IMR-90 (cell line): Measurements from ENCODE around the gene CUL3. TPM values are rescaled to one million over a fixed set of nuclear protein-coding genes. Genes with fewer than 3 reads are reported as not detected.

Experiments
- ATAC-seq: fragments of 200-7000 bp; cut with Tn5 transposase; 2 replicates; pipeline ENCODE4 v1.9.1; 2020; ENCODE audit warnings: low read depth, mild to moderate bottlenecking, moderate library complexity
- BruUV-seq: library from RNA; stranded (reverse); fragments of 400-500 nt; replicated peaks from 2 replicates; lab custom pipeline; 2021; lab: Mats Ljungman, UMichigan
- CTCF ChIA-PET: fragments of 300-600 bp; formaldehyde crosslinking; extraction: SDS; loops from one replicate; lab custom pipeline; 2021; ENCODE audit warnings: antibody characterized with exemption; lab: Yijun Ruan, JAX
- POLR2A ChIA-PET: fragments of 300-600 bp; sonication (Branson Sonifier 250); formaldehyde crosslinking; loops from one replicate; lab custom pipeline; 2022; ENCODE audit warnings: antibody characterized with exemption; ENCODE audit not compliant: unreplicated experiment; lab: Charles Lee
- DNase-seq: peaks from one replicate; pipeline ENCODE4 v3.0.0; 2013
- H2AFZ ChIP-seq: replicated peaks from 2 replicates; pipeline ENCODE3; 2013; ENCODE audit warnings: low read length, mild to moderate bottlenecking; ENCODE audit not compliant: poor library complexity
- H2AK5ac ChIP-seq: 2 replicates; pipeline ENCODE4 v1.6.1; 2013; ENCODE audit warnings: low read depth, low read length, inconsistent platforms
- H2AK9ac ChIP-seq: replicated peaks from 2 replicates; pipeline ENCODE3; 2013; ENCODE audit warnings: mild to moderate bottlenecking, low read depth, low read length, moderate library complexity; ENCODE audit not compliant: poor library complexity
- H2BK120ac ChIP-seq: 2 replicates; pipeline ENCODE4 v1.6.1; 2013; ENCODE audit warnings: low read depth, low read length, inconsistent platforms
- H2BK15ac ChIP-seq: 3 replicates; pipeline ENCODE4 v1.6.1; 2013; ENCODE audit warnings: low read depth, low read length, inconsistent platforms
- H2BK20ac ChIP-seq: 2 replicates; pipeline ENCODE4 v1.6.1; 2013; ENCODE audit warnings: low read depth, mild to moderate bottlenecking, inconsistent platforms, low read length, moderate library complexity
- H2BK5ac ChIP-seq: 2 replicates; pipeline ENCODE4 v1.6.1; 2013; ENCODE audit warnings: mild to moderate bottlenecking, low read depth, low read length, inconsistent platforms; ENCODE audit not compliant: poor library complexity, severe bottlenecking
- H3K14ac ChIP-seq: replicated peaks from 2 replicates; pipeline ENCODE4 v1.6.1; 2013; ENCODE audit warnings: low read depth, low read length, inconsistent platforms
- H3K18ac ChIP-seq: 2 replicates; pipeline ENCODE4 v1.6.1; 2013; ENCODE audit warnings: low read depth, low read length, control low read depth
- H3K23ac ChIP-seq: 2 replicates; pipeline ENCODE4 v1.6.1; 2013; ENCODE audit warnings: low read depth, low read length, inconsistent platforms
- H3K27ac ChIP-seq: 2 replicates; pipeline ENCODE4 v1.5.1; 2013; ENCODE audit warnings: mild to moderate bottlenecking, control low read depth, low read length; ENCODE audit not compliant: insufficient read depth
- H3K27me3 ChIP-seq: 2 replicates; pipeline ENCODE4 v1.6.1; 2013; ENCODE audit warnings: low read length; ENCODE audit not compliant: control insufficient read depth, insufficient read depth
- H3K36me3 ChIP-seq: 2 replicates; pipeline ENCODE4 v1.6.1; 2013; ENCODE audit warnings: low read length, mixed read lengths; ENCODE audit not compliant: control insufficient read depth, insufficient read depth
- H3K4ac ChIP-seq: 2 replicates; pipeline ENCODE4 v1.6.1; 2013; ENCODE audit warnings: low read depth, low read length, inconsistent platforms
- H3K4me1 ChIP-seq: 2 replicates; pipeline ENCODE4 v1.6.1; 2013; ENCODE audit warnings: low read length, mixed read lengths; ENCODE audit not compliant: control insufficient read depth, insufficient read depth
- H3K4me2 ChIP-seq: 2 replicates; pipeline ENCODE4 v1.6.1; 2013; ENCODE audit warnings: low read depth, mild to moderate bottlenecking, control low read depth, low read length, moderate library complexity
- H3K4me3 ChIP-seq: 2 replicates; pipeline ENCODE4 v1.5.1; 2013; ENCODE audit warnings: low read depth, mild to moderate bottlenecking, control low read depth, low read length, moderate library complexity; ENCODE audit not compliant: insufficient read depth
- H3K56ac ChIP-seq: 2 replicates; pipeline ENCODE4 v1.6.1; 2013; ENCODE audit warnings: low read length, inconsistent platforms; ENCODE audit not compliant: insufficient read depth; ENCODE audit errors: extremely low read depth
- H3K79me1 ChIP-seq, 2 experiments: 2 replicates each; pipeline ENCODE4 v1.6.1; 2013; ENCODE audit warnings: low read length in 2 of 2, inconsistent platforms in 1 of 2, low read depth in 1 of 2
- H3K9ac ChIP-seq: 2 replicates; pipeline ENCODE4 v1.6.1; 2013; ENCODE audit warnings: low read depth, low read length, control low read depth
- H3K9me1 ChIP-seq: 2 replicates; pipeline ENCODE4 v1.6.1; 2013; ENCODE audit warnings: low read length, inconsistent platforms; ENCODE audit not compliant: insufficient read depth
- H3K9me3 ChIP-seq: 2 replicates; pipeline ENCODE4 v1.6.1; 2013; ENCODE audit warnings: low read length; ENCODE audit not compliant: control insufficient read depth, insufficient read depth
- H4K20me1 ChIP-seq: 2 replicates; pipeline ENCODE4 v1.6.1; 2013; ENCODE audit warnings: low read length, inconsistent platforms; ENCODE audit not compliant: insufficient read depth
- H4K5ac ChIP-seq: 2 replicates; pipeline ENCODE4 v1.6.1; 2013; ENCODE audit warnings: mild to moderate bottlenecking, low read depth, low read length, control low read depth
- H4K8ac ChIP-seq, 2 experiments: 2 replicates each; pipeline ENCODE4 v1.6.1; 2013; ENCODE audit warnings: low read depth in 2 of 2, low read length in 2 of 2, control low read depth in 1 of 2, inconsistent platforms in 1 of 2
- H4K91ac ChIP-seq: 2 replicates; pipeline ENCODE4 v1.6.1; 2013; ENCODE audit warnings: low read depth, low read length, inconsistent platforms; ENCODE audit not compliant: insufficient read depth
- CEBPB ChIP-seq: IDR thresholded peaks from 2 replicates; pipeline ENCODE4 v1.6.1; 2012; ENCODE audit warnings: low read depth, low read length, improper control_type of control experiment
- CTCF ChIP-seq: conservative IDR thresholded peaks from 2 replicates; pipeline ENCODE4 v1.5.1; 2012; ENCODE audit warnings: mild to moderate bottlenecking, low read depth, low read length, improper control_type of control experiment
- RCOR1 ChIP-seq: IDR thresholded peaks from 2 replicates; pipeline ENCODE4 v1.6.1; 2012; ENCODE audit warnings: mild to moderate bottlenecking, low read length, improper control_type of control experiment; ENCODE audit not compliant: insufficient replicate concordance
- SMC3 ChIP-seq: fragments of 150-350 bp; IDR thresholded peaks from 2 replicates; pipeline ENCODE4 v1.6.1; 2016; ENCODE audit warnings: low read depth, mild to moderate bottlenecking, antibody characterized with exemption, low read length, moderate library complexity
- WGBS, 2 experiments: methylation state at CpG; one replicate each; pipeline versions ENCODE4 v1.1.5 to v1.1.7; 2013; ENCODE audit warnings: missing lambda C conversion rate in 2 of 2; ENCODE audit not compliant: insufficient read length in 1 of 2; ENCODE audit errors: extremely low coverage in 2 of 2; 5-methylcytosine and 5-hydroxymethylcytosine counted together
- dilution Hi-C: fragments of 300-500 bp; cut with HindIII; formaldehyde crosslinking; loops from one replicate; pipeline ENCODE4 v1.14.3; 2018; ENCODE audit warnings: low sequenced_read_pairs; ENCODE audit not compliant: unreplicated experiment
- in situ Hi-C: fragments of 300-500 bp; cut with MboI; formaldehyde crosslinking; loops from 3 replicates; pipeline ENCODE4 v1.14.3; 2019; ENCODE audit warnings: low sequenced_read_pairs, inconsistent platforms, mixed read lengths
- intact Hi-C: fragments of 100-400 bp; cut with micrococcal nuclease; formaldehyde crosslinking; loops from 2 replicates; pipeline ENCODE4 v1.10.0; 2022
- polyA plus RNA-seq, 3 experiments: library from polyadenylated mRNA; depleted of rRNA; stranded (reverse); fragments of >200 nt; gene quantifications; 2 replicates each; pipeline ENCODE4 v1.2.3, GENCODE V29; 2012; ENCODE audit warnings: low replicate concordance in 1 of 3
- total RNA-seq: library from RNA; depleted of rRNA; stranded (reverse); fragments of >200 nt; gene quantifications from 2 replicates; pipeline ENCODE4 v1.2.3, GENCODE V29; 2012

Gene CUL3
- total and polyA plus RNA-seq, 2 of the 4 experiments (the other 2 are of a cell fraction): 33.7 to 45.7 TPM

- CTCF ChIA-PET: no interaction called here
- DNase-seq (no peak), ATAC-seq (no peak)
- Histone ChIP-seq H3K9me1 (peaks cover 6% of the 10 kb centered on the region; the same call in 1 of the 2 replicates), H3K56ac (no peak overlapping the region), H4K8ac (no peak overlapping the region), H4K20me1 (peaks cover 43% of the 10 kb centered on the region), H3K9ac (no peak overlapping the region), H2BK5ac (no peak overlapping the region), H3K36me3 (peaks cover 7% of the 10 kb centered on the region), H2AFZ (no peak overlapping the region), H3K4me1 (peaks cover 11% of the 10 kb centered on the region; the same call in 1 of the 2 replicates), H3K4ac (no peak overlapping the region), H2BK15ac (no peak overlapping the region), H4K91ac (no peak overlapping the region), H4K5ac (no peak overlapping the region), H2BK20ac (no peak overlapping the region), H3K27ac (no peak overlapping the region), H3K4me3 (no peak overlapping the region), H2AK9ac (no peak overlapping the region), H3K9me3 (no peaks in the 10 kb centered on the region), H3K27me3 (no peaks in the 10 kb centered on the region), H3K18ac (no peak overlapping the region), H3K79me1 (peaks cover 34 to 68% of the 10 kb centered on the region in 2 experiments), H2BK120ac (no peak overlapping the region), H2AK5ac (no peak overlapping the region), H3K4me2 (no peak overlapping the region), H3K23ac (no peak overlapping the region), H3K14ac (no peak overlapping the region)
- POLR2A ChIA-PET: no interaction called here
- in situ Hi-C loops (no loop called here), dilution Hi-C loops (no loop called here), intact Hi-C loops (no loop called here)
- WGBS, 2 experiments: no CpG with 5 or more reads among the region's 3 CpGs
- TF ChIP-seq SMC3 (no peak), RCOR1 (no peak), CTCF (no peak), CEBPB (no peak)
- BruUV-seq: no TSS peak
Measured at GRCh38 chr2:224528171-224528570, 57.0 kb downstream of the CUL3 start.
